Adrenal gland (tissue), 5 donors: ENCODE data around the gene PLA2G2A.

Experiments
- POLR2A ChIP-seq, 2 donors: fragments of 450-650 bp; IDR thresholded peaks; one replicate each; pipeline ENCODE4 v1.6.1; 2017; ENCODE audit warnings: antibody characterized with exemption in 2 of 2, mild to moderate bottlenecking in 2 of 2, moderate library complexity in 1 of 2
- TF ChIP-seq, protein P1 (sequence below), 6 experiments: fragments of 450-650 bp in 4 of 6; fragments of 200-600 bp in 2 of 6; sonication (generic) in 1 of 6; IDR thresholded peaks; 1 replicate in 5 of 6; 2 replicates in 1 of 6; pipeline versions ENCODE4 v1.5.1 to v1.8.0; 2016 to 2021; ENCODE audit warnings: antibody characterized with exemption in 6 of 6, mild to moderate bottlenecking in 2 of 6, moderate library complexity in 1 of 6
- donor health status: DM: no; HTN: no; CAD: no.

DNA sequence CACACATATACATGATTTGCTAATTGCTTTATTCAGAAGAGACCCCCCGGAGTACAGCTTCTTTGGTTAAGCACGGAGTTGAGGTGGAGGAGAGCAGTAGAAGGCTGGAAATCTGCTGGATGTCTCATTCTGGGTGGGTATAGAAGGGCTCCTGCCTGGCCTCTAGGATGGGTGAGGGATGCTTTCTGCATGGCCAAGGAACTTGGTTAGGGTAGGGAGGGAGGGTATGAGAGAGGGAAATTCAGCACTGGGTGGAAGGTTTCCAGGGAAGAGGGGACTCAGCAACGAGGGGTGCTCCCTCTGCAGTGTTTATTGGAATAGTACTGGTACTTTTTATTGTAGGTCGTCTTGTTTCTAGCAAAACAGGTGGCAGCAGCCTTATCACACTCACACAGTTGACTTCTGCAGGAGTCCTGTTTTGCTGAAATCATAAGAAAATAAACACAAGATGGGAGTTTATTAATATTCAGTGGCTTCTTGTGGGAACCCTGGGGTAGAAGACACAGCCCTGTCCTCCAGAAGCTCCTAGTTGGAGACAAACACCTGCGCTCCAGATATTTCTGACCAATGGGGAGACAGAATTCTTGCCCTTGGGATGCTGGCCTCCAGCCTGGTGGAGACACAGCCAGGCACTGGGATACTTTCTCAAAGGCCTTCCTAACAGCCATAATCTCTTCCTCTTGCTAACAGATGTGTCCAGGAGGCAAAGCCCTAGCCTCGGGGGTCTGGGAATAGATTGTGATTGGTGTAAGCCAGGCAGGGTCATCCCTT is 3.8 kb downstream of the PLA2G2A start:
- TF ChIP-seq, protein P1, sequence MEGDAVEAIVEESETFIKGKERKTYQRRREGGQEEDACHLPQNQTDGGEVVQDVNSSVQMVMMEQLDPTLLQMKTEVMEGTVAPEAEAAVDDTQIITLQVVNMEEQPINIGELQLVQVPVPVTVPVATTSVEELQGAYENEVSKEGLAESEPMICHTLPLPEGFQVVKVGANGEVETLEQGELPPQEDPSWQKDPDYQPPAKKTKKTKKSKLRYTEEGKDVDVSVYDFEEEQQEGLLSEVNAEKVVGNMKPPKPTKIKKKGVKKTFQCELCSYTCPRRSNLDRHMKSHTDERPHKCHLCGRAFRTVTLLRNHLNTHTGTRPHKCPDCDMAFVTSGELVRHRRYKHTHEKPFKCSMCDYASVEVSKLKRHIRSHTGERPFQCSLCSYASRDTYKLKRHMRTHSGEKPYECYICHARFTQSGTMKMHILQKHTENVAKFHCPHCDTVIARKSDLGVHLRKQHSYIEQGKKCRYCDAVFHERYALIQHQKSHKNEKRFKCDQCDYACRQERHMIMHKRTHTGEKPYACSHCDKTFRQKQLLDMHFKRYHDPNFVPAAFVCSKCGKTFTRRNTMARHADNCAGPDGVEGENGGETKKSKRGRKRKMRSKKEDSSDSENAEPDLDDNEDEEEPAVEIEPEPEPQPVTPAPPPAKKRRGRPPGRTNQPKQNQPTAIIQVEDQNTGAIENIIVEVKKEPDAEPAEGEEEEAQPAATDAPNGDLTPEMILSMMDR (IDR thresholded peaks at IDR 0.05): no peak
- no peak for TF ChIP-seq POLR2A (IDR thresholded peaks at IDR 0.05)
